Caco-2 (cell line): ENCODE results near the gene CTXND1. TPM values are rescaled to one million over a fixed set of nuclear protein-coding genes. Genes with fewer than 3 reads are reported as not detected.

Source experiments
- BruUV-seq: library from RNA; stranded (reverse); fragments of 400-500 nt; replicated peaks from 2 replicates; lab custom pipeline; 2021; lab: Mats Ljungman, UMichigan
- CTCF ChIA-PET: fragments of 300-600 bp; sonication (Branson Sonifier 250); formaldehyde crosslinking; loops from one replicate; lab custom pipeline; 2022; ENCODE audit warnings: antibody characterized with exemption; lab: Charles Lee
- POLR2A ChIA-PET: fragments of 300-600 bp; sonication (Branson Sonifier 250); formaldehyde crosslinking; loops from one replicate; lab custom pipeline; 2022; ENCODE audit warnings: antibody characterized with exemption; lab: Charles Lee
- DNase-seq, 2 experiments: peaks; one replicate each; pipeline versions ENCODE4 v3.0.0 to v3.0.0-alpha.2; 2020 to 2022
- H3K27me3 ChIP-seq: replicated peaks from 2 replicates; pipeline ENCODE4 v1.6.0; 2011; ENCODE audit warnings: low read length; ENCODE audit not compliant: control insufficient read depth, insufficient read depth
- H3K36me3 ChIP-seq: 2 replicates; pipeline ENCODE4 v1.5.1; 2011; ENCODE audit warnings: low read length; ENCODE audit not compliant: control insufficient read depth, insufficient read depth
- H3K4me1 ChIP-seq: fragments of 250-450 bp; sonication (Bioruptor Pico); 2 replicates; pipeline ENCODE4 v1.5.1; 2020; ENCODE audit warnings: mild to moderate bottlenecking
- H3K4me3 ChIP-seq: 2 replicates; pipeline ENCODE4 v1.5.1; 2011; ENCODE audit warnings: low read depth, mild to moderate bottlenecking, control low read depth, low read length
- H3K9me3 ChIP-seq: fragments of 250-450 bp; sonication (Bioruptor Pico); 2 replicates; pipeline ENCODE4 v1.5.1; 2020; ENCODE audit warnings: mild to moderate bottlenecking, moderate library complexity
- H3K27ac Mint-ChIP-seq: one replicate; pipeline ENCODE4 v1.8.0; 2022; ENCODE audit warnings: mixed read lengths; ENCODE audit not compliant: unreplicated experiment
- H3K27me3 Mint-ChIP-seq: one replicate; pipeline ENCODE4 v1.8.0; 2022; ENCODE audit warnings: mixed read lengths; ENCODE audit not compliant: insufficient read depth, unreplicated experiment
- H3K36me3 Mint-ChIP-seq: one replicate; pipeline ENCODE4 v1.8.0; 2022; ENCODE audit warnings: mild to moderate bottlenecking, mixed read lengths; ENCODE audit not compliant: insufficient read depth, unreplicated experiment
- H3K4me1 Mint-ChIP-seq: one replicate; pipeline ENCODE4 v1.8.0; 2022; ENCODE audit warnings: low read depth, mixed read lengths; ENCODE audit not compliant: unreplicated experiment
- H3K4me3 Mint-ChIP-seq: one replicate; pipeline ENCODE4 v1.8.0; 2022; ENCODE audit warnings: mild to moderate bottlenecking, moderate library complexity, mixed read lengths; ENCODE audit not compliant: unreplicated experiment
- H3K9me3 Mint-ChIP-seq: one replicate; pipeline ENCODE4 v1.8.0; 2022; ENCODE audit warnings: mixed read lengths; ENCODE audit not compliant: unreplicated experiment
- CTCF ChIP-seq, 2 experiments: fragments of 200-600 bp in 1 of 2; IDR thresholded peaks; 1 replicate in 1 of 2; 2 replicates in 1 of 2; pipeline versions ENCODE4 v1.5.1 to v1.8.0; 2011 to 2022; ENCODE audit warnings: antibody characterized with exemption in 1 of 2, control low read depth in 1 of 2, inconsistent platforms in 1 of 2, low read depth in 1 of 2, low read length in 1 of 2, mild to moderate bottlenecking in 1 of 2, moderate library complexity in 1 of 2; ENCODE audit not compliant: insufficient read depth in 1 of 2, severe bottlenecking in 1 of 2, unreplicated experiment in 1 of 2
- intact Hi-C: fragments of 100-400 bp; cut with micrococcal nuclease; formaldehyde crosslinking; loops from one replicate; pipeline ENCODE4 v1.10.0; 2022; ENCODE audit not compliant: unreplicated experiment
- total RNA-seq: library from RNA; stranded (reverse); gene quantifications from 2 replicates; pipeline ENCODE4 v1.2.3, GENCODE V29; 2022

CTXND1 gene
- total RNA-seq, 1 experiment from 2014 or later = 0.05 TPM

DNA sequence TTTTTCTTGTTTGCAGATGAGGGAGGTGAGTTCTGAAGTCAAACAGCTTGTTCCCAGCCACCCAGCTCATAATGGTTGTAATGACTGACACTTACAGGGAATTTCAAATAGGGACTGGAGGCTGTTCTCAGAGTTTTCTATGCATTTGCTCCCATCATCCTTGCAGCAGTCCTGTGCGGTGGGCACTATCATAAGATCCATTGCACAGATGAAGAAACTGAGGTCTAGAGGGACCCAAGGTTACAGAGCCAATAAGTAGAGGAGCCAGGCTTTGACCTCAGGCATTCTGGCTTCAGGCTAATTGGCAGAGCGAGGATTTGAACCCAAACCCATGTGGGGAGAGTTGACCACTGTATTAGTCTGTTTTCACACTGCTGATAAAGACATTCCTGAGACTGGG, 66.9 kb downstream of the CTXND1 start:
- Mint-ChIP-seq H3K27ac (no peak overlapping the region), H3K27me3 (no peaks in the 10 kb centered on the region), H3K36me3 (no peaks in the 10 kb centered on the region), H3K4me1 (no peaks in the 10 kb centered on the region), H3K4me3 (no peak overlapping the region), H3K9me3 (no peaks in the 10 kb centered on the region)
- H3K9me3 ChIP-seq = no peaks in the 10 kb centered on the region
- no TSS peak for BruUV-seq
- no peaks in the 10 kb centered on the region for H3K4me1 ChIP-seq
- H3K4me3 ChIP-seq = no peak overlapping the region
- H3K36me3 ChIP-seq = no peaks in the 10 kb centered on the region; the same call in none of the 2 replicates
- H3K27me3 ChIP-seq = no peaks in the 10 kb centered on the region
- DNase-seq = no peak
- intact Hi-C loops = no loop called here
- POLR2A ChIA-PET = no interaction called here
- no peak for TF ChIP-seq CTCF (IDR thresholded peaks at IDR 0.05; ENCODE audit: insufficient read depth in 1 of 2, low read depth in 1 of 2, low read length in 1 of 2, severe bottlenecking in 1 of 2, unreplicated experiment in 1 of 2)
- CTCF ChIA-PET = no interaction called here

GRCh38 chr15:80184554-80184953, 67.5 kb downstream of the CTXND1 start:
- Histone ChIP-seq H3K4me3 (no peak overlapping the region), H3K9me3 (no peaks in the 10 kb centered on the region), H3K36me3 (no peaks in the 10 kb centered on the region; the same call in none of the 2 replicates), H3K27me3 (no peaks in the 10 kb centered on the region), H3K4me1 (no peaks in the 10 kb centered on the region)
- intact Hi-C loops = no loop called here
- no peaks in the 10 kb centered on the region for H3K9me3 Mint-ChIP-seq
- no peak overlapping the region for H3K4me3 Mint-ChIP-seq
- H3K4me1 Mint-ChIP-seq = no peaks in the 10 kb centered on the region
- no TSS peak for BruUV-seq
- ChIA-PET CTCF (interaction anchor here (0.7 kb wide), 1 partner anchor 125 kb away, joined by 3 read pairs; no protein-coding TSS in a partner anchor), POLR2A (no interaction called here)
- no peak overlapping the region for H3K27ac Mint-ChIP-seq
- H3K36me3 Mint-ChIP-seq = no peaks in the 10 kb centered on the region
- DNase-seq = no peak
- TF ChIP-seq CTCF (IDR thresholded peaks at IDR 0.05; ENCODE audit: insufficient read depth in 1 of 2, low read depth in 1 of 2, low read length in 1 of 2, severe bottlenecking in 1 of 2, unreplicated experiment in 1 of 2) = no peak
- no peaks in the 10 kb centered on the region for H3K27me3 Mint-ChIP-seq

GRCh38 chr15:80183886-80184285, 68.1 kb downstream of the CTXND1 start:
- Mint-ChIP-seq H3K27ac (no peak overlapping the region), H3K36me3 (no peaks in the 10 kb centered on the region), H3K27me3 (no peaks in the 10 kb centered on the region), H3K4me1 (no peaks in the 10 kb centered on the region), H3K4me3 (no peak overlapping the region), H3K9me3 (no peaks in the 10 kb centered on the region)
- no TSS peak for BruUV-seq
- H3K36me3 ChIP-seq = no peaks in the 10 kb centered on the region; the same call in none of the 2 replicates
- no peak overlapping the region for H3K4me3 ChIP-seq
- no peaks in the 10 kb centered on the region for H3K9me3 ChIP-seq
- ChIA-PET POLR2A (no interaction called here), CTCF (interaction anchor here (0.7 kb wide), 1 partner anchor 124 kb away, joined by 3 read pairs; no protein-coding TSS in a partner anchor)
- DNase-seq = no peak
- intact Hi-C loops = no loop called here
- H3K27me3 ChIP-seq = no peaks in the 10 kb centered on the region
- TF ChIP-seq CTCF (IDR thresholded peaks at IDR 0.05; ENCODE audit: insufficient read depth in 1 of 2, low read depth in 1 of 2, low read length in 1 of 2, severe bottlenecking in 1 of 2, unreplicated experiment in 1 of 2) = no peak
- no peaks in the 10 kb centered on the region for H3K4me1 ChIP-seq
